ACHN (cell line): Measurements from ENCODE around the gene KAT2A.

ENCODE experiments used
- DNase-seq: peaks from one replicate; pipeline ENCODE4 v3.0.0-alpha.2; 2015
- in situ Hi-C: cut with HindIII; loops from 2 replicates; pipeline ENCODE4 v1.10.0; 2017; ENCODE audit warnings: low sequenced_read_pairs, low pct_ligation_motif_present, low pct_unique_long_range_greater_than_20kb

The KAT2A gene

GRCh38 chr17:42104264-42104663 is 16.9 kb downstream of the KAT2A start:
- DNase-seq, result no peak
- in situ Hi-C loops, result loop anchor here (25.0 kb wide), 1 partner anchor 142 kb away; the partner anchor contains the start of gene CNP

- in situ Hi-C loops, result loop anchor here (25.0 kb wide), 1 partner anchor 141 kb away; the partner anchor contains the start of gene CNP
- no peak for DNase-seq
Measured at GRCh38 chr17:42103221-42103954, 17.8 kb downstream of the KAT2A start.

- DNase-seq, result peak; percentile 74
- in situ Hi-C loops, result loop anchor here (25.0 kb wide), 1 partner anchor 139 kb away; the partner anchor contains the start of gene CNP
Measured at GRCh38 chr17:42101513-42102292, 19.5 kb downstream of the KAT2A start.

- DNase-seq, result no peak
- in situ Hi-C loops, result no loop called here
Measured at GRCh38 chr17:42098730-42099399, 22.3 kb downstream of the KAT2A start.

- no peak for DNase-seq
- in situ Hi-C loops, result no loop called here
Measured at GRCh38 chr17:42097691-42098631, 23.2 kb downstream of the KAT2A start, which contains the start of gene ZNF385C. ZNF385C (minus strand) TSS chr17:42098473; CDS start chr17:42063056, 35,417 bp downstream.

- in situ Hi-C loops, result no loop called here
- no peak for DNase-seq
Measured at GRCh38 chr17:42096360-42097111, 24.6 kb downstream of the KAT2A start.

GRCh38 chr17:42094375-42095069 is 26.6 kb downstream of the KAT2A start:
- in situ Hi-C loops, result no loop called here

GRCh38 chr17:42092939-42093338 is 28.2 kb downstream of the KAT2A start:
- no peak for DNase-seq
- in situ Hi-C loops, result no loop called here

More at GRCh38 chr17:42094375-42095069, 26.6 kb downstream of the KAT2A start:
- DNase-seq, result no peak

- in situ Hi-C loops, result no loop called here
- no peak for DNase-seq
Measured at GRCh38 chr17:42090964-42091790, 30.0 kb downstream of the KAT2A start.

- in situ Hi-C loops, result no loop called here
- DNase-seq, result no peak
Measured at GRCh38 chr17:42088736-42089135, 32.4 kb downstream of the KAT2A start.

GRCh38 chr17:42087736-42088705 is 33.1 kb downstream of the KAT2A start:
- DNase-seq, result no peak
- in situ Hi-C loops, result no loop called here

GRCh38 chr17:42087042-42087701 is 34.0 kb downstream of the KAT2A start:
- in situ Hi-C loops, result no loop called here
- no peak for DNase-seq

GRCh38 chr17:42081516-42082129 is 39.5 kb downstream of the KAT2A start:
- in situ Hi-C loops, result no loop called here
- no peak for DNase-seq

- DNase-seq, result no peak
- in situ Hi-C loops, result no loop called here
Measured at GRCh38 chr17:42079541-42079940, 41.6 kb downstream of the KAT2A start.
